ENCODE results near the gene APBB2. TPM values are rescaled to one million over a fixed set of nuclear protein-coding genes. Genes with fewer than 3 reads are reported as not detected.

APBB2 gene
- total RNA-seq, 1 experiment from 2014 or later: 17.7 TPM

DNA sequence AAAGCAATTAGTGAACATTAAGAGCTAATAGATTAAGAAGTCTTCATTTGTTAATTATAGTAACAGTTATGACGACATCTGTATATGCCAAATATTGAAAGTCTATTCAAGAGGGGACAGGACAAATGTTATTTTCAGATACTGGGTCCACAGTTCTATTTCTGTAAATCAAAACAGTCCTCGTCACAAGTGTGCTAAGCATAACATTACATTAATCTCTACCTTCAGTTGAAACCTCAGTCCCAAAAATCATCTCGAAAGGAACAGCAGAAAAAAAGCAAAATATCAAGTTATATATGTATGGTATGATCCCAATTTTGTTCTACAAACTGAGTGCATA, 70.3 kb downstream of the APBB2 start:
- intact Hi-C loops (cut with micrococcal nuclease; ENCODE audit: unreplicated experiment): no loop called here

DNA sequence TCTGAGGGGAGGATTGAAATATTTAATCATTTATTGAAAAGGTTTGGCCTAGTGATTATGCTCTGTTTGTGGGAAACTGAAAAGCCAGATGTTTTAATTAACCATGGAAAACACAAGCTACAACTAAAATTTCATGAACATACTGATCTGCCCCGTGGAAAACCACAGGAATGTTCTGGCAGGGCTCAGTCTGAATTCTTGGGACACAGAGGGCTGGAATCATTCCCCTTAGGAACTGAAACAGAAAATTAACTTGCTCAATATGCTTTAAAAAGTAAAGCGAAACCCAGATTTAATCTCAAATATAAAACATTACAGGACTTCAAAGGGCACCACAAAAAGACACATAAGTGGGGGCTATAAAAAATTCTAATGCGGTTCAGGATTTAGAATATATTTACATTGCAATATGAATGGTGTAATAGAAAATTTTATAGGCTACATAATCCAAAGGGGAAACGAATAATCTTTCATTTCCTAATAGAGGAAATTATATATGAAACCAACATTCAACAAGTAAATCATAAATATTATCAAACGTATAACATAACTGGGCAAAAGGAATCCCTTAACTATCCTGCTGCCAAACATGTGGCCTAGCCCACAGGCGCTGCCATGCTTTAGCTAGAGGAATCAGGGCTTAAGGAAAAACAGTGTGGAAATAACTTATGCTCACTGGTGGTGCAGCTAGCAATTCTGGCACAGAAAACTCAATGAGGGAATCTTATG, 70.9 kb downstream of the APBB2 start:
- no peak for DNase-seq
- no TSS peak for BruUV-seq (replicated peaks)
- no peak overlapping the region for H3K4me3 Mint-ChIP-seq (ENCODE audit: low read depth, unreplicated experiment)
- CTCF ChIA-PET: interaction anchor here (0.6 kb wide), 2 partner anchors 17 to 151 kb away, joined by 4 to 7 read pairs; no protein-coding TSS in a partner anchor
- no peaks in the 10 kb centered on the region for H3K9me3 Mint-ChIP-seq (ENCODE audit: low read depth, unreplicated experiment)
- H3K27ac Mint-ChIP-seq (ENCODE audit: unreplicated experiment): no peak overlapping the region
- H3K4me1 Mint-ChIP-seq (ENCODE audit: low read depth, unreplicated experiment): no peaks in the 10 kb centered on the region
- H3K27me3 Mint-ChIP-seq (ENCODE audit: unreplicated experiment): no peaks in the 10 kb centered on the region
- intact Hi-C loops (cut with micrococcal nuclease; ENCODE audit: unreplicated experiment): no loop called here
- no peaks in the 10 kb centered on the region for H3K36me3 Mint-ChIP-seq (ENCODE audit: insufficient read depth, unreplicated experiment)
- TF ChIP-seq, protein P1, sequence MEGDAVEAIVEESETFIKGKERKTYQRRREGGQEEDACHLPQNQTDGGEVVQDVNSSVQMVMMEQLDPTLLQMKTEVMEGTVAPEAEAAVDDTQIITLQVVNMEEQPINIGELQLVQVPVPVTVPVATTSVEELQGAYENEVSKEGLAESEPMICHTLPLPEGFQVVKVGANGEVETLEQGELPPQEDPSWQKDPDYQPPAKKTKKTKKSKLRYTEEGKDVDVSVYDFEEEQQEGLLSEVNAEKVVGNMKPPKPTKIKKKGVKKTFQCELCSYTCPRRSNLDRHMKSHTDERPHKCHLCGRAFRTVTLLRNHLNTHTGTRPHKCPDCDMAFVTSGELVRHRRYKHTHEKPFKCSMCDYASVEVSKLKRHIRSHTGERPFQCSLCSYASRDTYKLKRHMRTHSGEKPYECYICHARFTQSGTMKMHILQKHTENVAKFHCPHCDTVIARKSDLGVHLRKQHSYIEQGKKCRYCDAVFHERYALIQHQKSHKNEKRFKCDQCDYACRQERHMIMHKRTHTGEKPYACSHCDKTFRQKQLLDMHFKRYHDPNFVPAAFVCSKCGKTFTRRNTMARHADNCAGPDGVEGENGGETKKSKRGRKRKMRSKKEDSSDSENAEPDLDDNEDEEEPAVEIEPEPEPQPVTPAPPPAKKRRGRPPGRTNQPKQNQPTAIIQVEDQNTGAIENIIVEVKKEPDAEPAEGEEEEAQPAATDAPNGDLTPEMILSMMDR (IDR thresholded peaks at IDR 0.05; ENCODE audit: unreplicated experiment): no peak

More for the DNA sequence above, 70.3 kb downstream of the APBB2 start:
- no peaks in the 10 kb centered on the region for H3K9me3 Mint-ChIP-seq (ENCODE audit: low read depth, unreplicated experiment)
- no peak overlapping the region for H3K4me3 Mint-ChIP-seq (ENCODE audit: low read depth, unreplicated experiment)
- no peak overlapping the region for H3K27ac Mint-ChIP-seq (ENCODE audit: unreplicated experiment)
- CTCF ChIA-PET: interaction anchor here (0.6 kb wide), 1 partner anchor 151 kb away, joined by 4 read pairs; no protein-coding TSS in a partner anchor
- H3K4me1 Mint-ChIP-seq (ENCODE audit: low read depth, unreplicated experiment): no peaks in the 10 kb centered on the region
- no peaks in the 10 kb centered on the region for H3K27me3 Mint-ChIP-seq (ENCODE audit: unreplicated experiment)
- BruUV-seq (replicated peaks): no TSS peak
- no peak for DNase-seq
- TF ChIP-seq, protein P1 (IDR thresholded peaks at IDR 0.05; ENCODE audit: unreplicated experiment): no peak
- H3K36me3 Mint-ChIP-seq (ENCODE audit: insufficient read depth, unreplicated experiment): no peaks in the 10 kb centered on the region

DNA sequence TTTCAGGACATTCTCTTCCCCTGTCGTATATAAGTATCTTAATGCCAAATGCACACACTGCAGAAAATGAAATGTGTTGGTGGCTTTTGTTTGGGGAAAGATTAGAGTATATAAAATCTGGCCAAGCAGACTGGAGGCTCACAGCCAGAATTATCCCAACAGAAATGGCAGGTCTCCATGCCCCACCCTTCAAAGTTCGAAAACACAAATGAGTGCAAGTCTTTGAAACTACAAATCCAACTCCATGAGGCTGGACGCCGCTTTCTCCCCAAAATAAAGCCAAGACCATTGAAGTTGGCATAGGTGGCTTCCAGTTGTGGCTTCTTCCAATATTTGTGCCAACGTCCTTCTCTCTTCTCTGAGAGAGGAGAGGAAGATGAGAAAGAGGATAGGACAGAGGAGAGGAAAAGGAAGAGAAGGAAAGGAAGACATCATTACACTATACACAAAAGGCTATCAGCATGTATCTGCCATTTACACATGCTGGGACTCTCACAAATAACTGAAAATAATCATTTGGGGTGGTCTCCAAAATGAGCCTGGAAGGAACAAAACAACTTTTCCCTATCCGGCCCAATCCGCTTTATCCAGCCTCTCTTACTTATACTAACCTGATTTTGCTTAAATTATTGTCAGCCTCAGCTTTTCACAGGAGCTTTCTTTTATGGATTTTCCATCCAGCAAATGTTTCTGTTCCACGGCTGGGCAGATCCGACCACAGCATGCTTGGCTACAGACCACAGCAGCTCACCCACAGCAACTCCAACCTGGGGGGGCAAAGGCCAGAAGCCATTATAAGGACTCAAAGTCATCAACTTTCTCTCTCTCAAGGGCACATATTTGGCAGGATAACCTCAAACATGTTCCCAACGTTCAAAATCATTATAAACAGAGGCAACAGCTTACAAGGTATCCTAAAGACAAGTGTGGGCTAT, 71.7 kb downstream of the APBB2 start:
- no peaks in the 10 kb centered on the region for H3K36me3 Mint-ChIP-seq (ENCODE audit: insufficient read depth, unreplicated experiment)
- intact Hi-C loops (cut with micrococcal nuclease; ENCODE audit: unreplicated experiment): no loop called here
- no peak overlapping the region for H3K4me3 Mint-ChIP-seq (ENCODE audit: low read depth, unreplicated experiment)
- H3K27ac Mint-ChIP-seq (ENCODE audit: unreplicated experiment): no peak overlapping the region
- TF ChIP-seq, protein P1 (IDR thresholded peaks at IDR 0.05; ENCODE audit: unreplicated experiment): no peak
- no TSS peak for BruUV-seq (replicated peaks)
- H3K9me3 Mint-ChIP-seq (ENCODE audit: low read depth, unreplicated experiment): no peaks in the 10 kb centered on the region
- H3K27me3 Mint-ChIP-seq (ENCODE audit: unreplicated experiment): no peaks in the 10 kb centered on the region
- CTCF ChIA-PET: interaction anchor here (0.6 kb wide), 1 partner anchor 18 kb away, joined by 7 read pairs; no protein-coding TSS in a partner anchor
- no peaks in the 10 kb centered on the region for H3K4me1 Mint-ChIP-seq (ENCODE audit: low read depth, unreplicated experiment)
- DNase-seq: no peak

DNA sequence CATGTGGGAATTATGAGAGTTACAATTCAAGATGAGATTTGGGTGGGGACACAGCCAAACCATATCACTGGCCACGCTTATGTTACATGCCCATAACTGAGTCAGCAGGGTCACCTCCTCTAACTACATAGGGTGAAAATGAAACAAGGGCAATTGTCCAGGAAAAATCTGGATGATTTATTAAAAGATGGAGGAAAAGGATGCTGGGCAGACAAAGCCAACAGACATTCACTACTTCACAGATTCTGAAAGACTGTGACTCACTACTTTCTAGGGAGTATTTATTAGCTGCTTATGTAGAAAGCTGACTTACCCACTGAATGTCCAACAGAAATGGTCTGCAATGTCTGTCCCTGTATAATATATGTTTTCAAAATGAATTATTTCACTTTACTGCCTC, 72.4 kb downstream of the APBB2 start:
- H3K27ac Mint-ChIP-seq (ENCODE audit: unreplicated experiment): no peak overlapping the region
- no peak overlapping the region for H3K4me3 Mint-ChIP-seq (ENCODE audit: low read depth, unreplicated experiment)
- intact Hi-C loops (cut with micrococcal nuclease; ENCODE audit: unreplicated experiment): no loop called here
- BruUV-seq (replicated peaks): no TSS peak
- no peaks in the 10 kb centered on the region for H3K27me3 Mint-ChIP-seq (ENCODE audit: unreplicated experiment)
- H3K9me3 Mint-ChIP-seq (ENCODE audit: low read depth, unreplicated experiment): no peaks in the 10 kb centered on the region
- CTCF ChIA-PET: no interaction called here
- DNase-seq: no peak
- no peaks in the 10 kb centered on the region for H3K36me3 Mint-ChIP-seq (ENCODE audit: insufficient read depth, unreplicated experiment)
- TF ChIP-seq, protein P1 (IDR thresholded peaks at IDR 0.05; ENCODE audit: unreplicated experiment): no peak
- no peaks in the 10 kb centered on the region for H3K4me1 Mint-ChIP-seq (ENCODE audit: low read depth, unreplicated experiment)
